ENCODE data around the gene KRTAP10-4.

- TF ChIP-seq CTCF (IDR thresholded peaks at IDR 0.05) (no peak), EZH2 (IDR thresholded peaks at IDR 0.05; ENCODE audit: borderline replicate concordance, insufficient read depth, low read depth, low read length, poor library complexity, severe bottlenecking) (no peak)
Observed at GRCh38 chr21:44526096-44526997, 47.2 kb upstream of the KRTAP10-4 start.
